ENCODE measurements around the gene DNMBP. TPM values are rescaled to one million over a fixed set of nuclear protein-coding genes. Genes with fewer than 3 reads are reported as not detected.

Gene DNMBP
- total RNA-seq, 3 donors from 2014 or later = 37.1 to 60.0 (median 48.3) TPM

GRCh38 chr10:99945263-99945662 is 64.5 kb downstream of the DNMBP start:
- intact Hi-C loops (cut with DNase I, micrococcal nuclease) = no loop called here
- Histone ChIP-seq H3K9me3 (no peaks in the 10 kb centered on the region), H3K36me3 (ENCODE audit: low read depth) (no peaks in the 10 kb centered on the region), H3K4me1 (ENCODE audit: low read depth) (no peaks in the 10 kb centered on the region), H3K4me3 (no peak overlapping the region)
- ATAC-seq (peak; percentile 71), DNase-seq (no peak)
- TF ChIP-seq CTCF (IDR thresholded peaks at IDR 0.05) = no peak

GRCh38 chr10:99944860-99945259 is 64.9 kb downstream of the DNMBP start:
- no peak for DNase-seq
- intact Hi-C loops (cut with DNase I, micrococcal nuclease) = no loop called here

GRCh38 chr10:99943908-99944307 is 65.8 kb downstream of the DNMBP start:
- Histone ChIP-seq H3K4me1 (ENCODE audit: low read depth) (no peaks in the 10 kb centered on the region), H3K4me3 (no peak overlapping the region), H3K9me3 (no peaks in the 10 kb centered on the region), H3K36me3 (ENCODE audit: low read depth) (no peaks in the 10 kb centered on the region)
- DNase-seq = no peak
- no peak for ATAC-seq
- TF ChIP-seq CTCF (IDR thresholded peaks at IDR 0.05) = no peak
- intact Hi-C loops (cut with DNase I, micrococcal nuclease) = no loop called here

More at GRCh38 chr10:99944860-99945259, 64.9 kb downstream of the DNMBP start:
- H3K36me3 ChIP-seq (ENCODE audit: low read depth) = no peaks in the 10 kb centered on the region
- H3K9me3 ChIP-seq = no peaks in the 10 kb centered on the region
- H3K4me3 ChIP-seq = no peak overlapping the region
- no peak for ATAC-seq
- no peaks in the 10 kb centered on the region for H3K4me1 ChIP-seq (ENCODE audit: low read depth)
- TF ChIP-seq CTCF (IDR thresholded peaks at IDR 0.05) = no peak

- no peak for TF ChIP-seq CTCF (IDR thresholded peaks at IDR 0.05)
- DNase-seq = no peak
- no peak for ATAC-seq
- H3K4me1 ChIP-seq (ENCODE audit: low read depth) = peaks cover 6% of the 10 kb centered on the region
- H3K4me3 ChIP-seq = no peak overlapping the region
- intact Hi-C loops (cut with DNase I, micrococcal nuclease) = no loop called here
- H3K36me3 ChIP-seq (ENCODE audit: low read depth) = no peaks in the 10 kb centered on the region
- no peaks in the 10 kb centered on the region for H3K9me3 ChIP-seq
Observed at GRCh38 chr10:99941942-99942820, 67.6 kb downstream of the DNMBP start.

GRCh38 chr10:99938563-99938962 is 71.2 kb downstream of the DNMBP start:
- Histone ChIP-seq H3K9me3 (no peaks in the 10 kb centered on the region), H3K4me3 (no peak overlapping the region), H3K36me3 (ENCODE audit: low read depth) (no peaks in the 10 kb centered on the region), H3K4me1 (ENCODE audit: low read depth) (peaks cover 6% of the 10 kb centered on the region)
- ATAC-seq = peak; percentile 85
- no peak for DNase-seq
- no peak for TF ChIP-seq CTCF (IDR thresholded peaks at IDR 0.05)
- intact Hi-C loops (cut with DNase I, micrococcal nuclease) = loop anchor here in 1 of 2 donors (10.0 kb wide), 1 partner anchor 246 kb away; the partner anchor contains the start of gene ERLIN1
